Liver (tissue), 9 donors: ENCODE results near the gene SHCBP1. TPM values are rescaled to one million over a fixed set of nuclear protein-coding genes. Genes with fewer than 3 reads are reported as not detected.

ENCODE experiments used
- DNase-seq: peaks from one replicate; pipeline ENCODE4 v3.0.0-alpha.2; 2017; ENCODE audit warnings: low spot score
- H3K27ac ChIP-seq, 2 donors: one replicate each; pipeline ENCODE4 v1.7.0; 2013; ENCODE audit warnings: inconsistent platforms in 2 of 2, low read length in 2 of 2, control low read depth in 1 of 2, low read depth in 1 of 2, mild to moderate bottlenecking in 1 of 2
- H3K27me3 ChIP-seq, 4 donors: one replicate each; pipeline versions ENCODE4 v1.6.1 to v1.7.0; 2013; ENCODE audit warnings: low read length in 3 of 4, inconsistent platforms in 1 of 4, mild to moderate bottlenecking in 1 of 4, moderate library complexity in 1 of 4; ENCODE audit not compliant: control insufficient read depth in 4 of 4, insufficient read depth in 4 of 4
- H3K36me3 ChIP-seq, 4 donors: one replicate each; pipeline versions ENCODE4 v1.6.1 to v1.7.0; 2013; ENCODE audit warnings: low read length in 3 of 4, mild to moderate bottlenecking in 3 of 4, low read depth in 1 of 4, moderate library complexity in 1 of 4; ENCODE audit not compliant: control insufficient read depth in 4 of 4, insufficient read depth in 3 of 4
- H3K4me1 ChIP-seq, 4 donors: one replicate each; pipeline versions ENCODE4 v1.6.1 to v1.7.0; 2013; ENCODE audit warnings: low read length in 3 of 4, mild to moderate bottlenecking in 3 of 4, moderate library complexity in 1 of 4; ENCODE audit not compliant: control insufficient read depth in 4 of 4, insufficient read depth in 4 of 4
- H3K4me3 ChIP-seq, 3 donors: one replicate each; pipeline versions ENCODE4 v1.6.1 to v1.7.0; 2013; ENCODE audit warnings: low read length in 3 of 3, control low read depth in 1 of 3, low read depth in 1 of 3, mild to moderate bottlenecking in 1 of 3
- H3K9ac ChIP-seq, 2 donors: one replicate each; pipeline ENCODE4 v1.7.0; 2013; ENCODE audit warnings: low read length in 2 of 2, mild to moderate bottlenecking in 2 of 2, moderate library complexity in 2 of 2, control low read depth in 1 of 2, low read depth in 1 of 2
- H3K9me3 ChIP-seq, 4 donors: one replicate each; pipeline versions ENCODE4 v1.6.1 to v1.7.0; 2013; ENCODE audit warnings: low read length in 3 of 4; ENCODE audit not compliant: control insufficient read depth in 4 of 4
- EGR1 ChIP-seq, 2 donors: IDR thresholded peaks; 2 replicates each; pipeline ENCODE4 v1.6.1; 2016 to 2018; ENCODE audit warnings: antibody characterized with exemption in 2 of 2, low read depth in 2 of 2
- FOXA1 ChIP-seq: IDR thresholded peaks from 2 replicates; pipeline ENCODE4 v1.6.1; 2016; ENCODE audit warnings: antibody characterized with exemption
- FOXA2 ChIP-seq: IDR thresholded peaks from 2 replicates; pipeline ENCODE4 v1.6.1; 2016; ENCODE audit warnings: antibody characterized with exemption
- GABPA ChIP-seq, 2 donors: IDR thresholded peaks in 1 of 2; conservative IDR thresholded peaks in 1 of 2; 2 replicates each; pipeline ENCODE4 v1.6.1; 2016; ENCODE audit warnings: antibody characterized with exemption in 2 of 2, mild to moderate bottlenecking in 1 of 2, moderate library complexity in 1 of 2
- HNF4A ChIP-seq, 2 donors: conservative IDR thresholded peaks; 2 replicates each; pipeline ENCODE4 v1.6.1; 2016; ENCODE audit warnings: antibody characterized with exemption in 2 of 2, mild to moderate bottlenecking in 2 of 2
- NR2F2 ChIP-seq: IDR thresholded peaks from 2 replicates; pipeline ENCODE4 v1.6.1; 2016; ENCODE audit warnings: antibody characterized with exemption
- REST ChIP-seq: IDR thresholded peaks from 2 replicates; pipeline ENCODE4 v1.6.1; 2016; ENCODE audit warnings: antibody characterized with exemption, mild to moderate bottlenecking
- SP1 ChIP-seq: IDR thresholded peaks from 2 replicates; pipeline ENCODE4 v1.6.1; 2018; ENCODE audit warnings: antibody characterized with exemption, mild to moderate bottlenecking
- TAF1 ChIP-seq: conservative IDR thresholded peaks from 2 replicates; pipeline ENCODE4 v1.6.1; 2016; ENCODE audit warnings: antibody characterized with exemption, mild to moderate bottlenecking
- YY1 ChIP-seq: IDR thresholded peaks from 2 replicates; pipeline ENCODE4 v1.6.1; 2016; ENCODE audit warnings: antibody characterized with exemption, mild to moderate bottlenecking
- ZBTB33 ChIP-seq: IDR thresholded peaks from 2 replicates; pipeline ENCODE4 v1.6.1; 2016; ENCODE audit warnings: antibody characterized with exemption
- WGBS: extraction: QIAGEN DNeasy Blood & Tissue Kit; methylation state at CpG from one replicate; pipeline ENCODE4 v1.1.7; 2013; 5-methylcytosine and 5-hydroxymethylcytosine counted together
- polyA plus RNA-seq, 2 donors: library from polyadenylated mRNA; stranded (reverse) in 1 of 2; unstranded in 1 of 2; fragments of 200-250 nt in 1 of 2; fragments of >200 nt in 1 of 2; fragmentation: Nextera tagmentation in 1 of 2; extraction: Ambion mirVana in 1 of 2; gene quantifications; one replicate each; pipeline versions ENCODE4 v1.2.1 to v1.2.3, GENCODE V29; 2013 to 2015
- total RNA-seq, 2 donors: library from RNA; depleted of rRNA; stranded (reverse); fragments of >200 nt; gene quantifications; one replicate each; pipeline ENCODE4 v1.2.3, GENCODE V29; 2014
- TF ChIP-seq, protein P1 (sequence below): fragments of 150-350 bp; IDR thresholded peaks from 2 replicates; pipeline ENCODE4 v1.5.1; 2017; ENCODE audit warnings: improper control_type of control experiment, low read depth, low read length; ENCODE audit not compliant: missing input control
- TF ChIP-seq, protein P2 (sequence below): IDR thresholded peaks from 2 replicates; pipeline ENCODE4 v1.6.1; 2016; ENCODE audit warnings: antibody characterized with exemption
- TF ChIP-seq, protein P3 (sequence below): IDR thresholded peaks from 2 replicates; pipeline ENCODE4 v1.6.1; 2016; ENCODE audit warnings: antibody characterized with exemption
- donor health status: healthy.
- donor health status: healthy.
- donor health status: healthy.
- donor health status: healthy.
- donor health status: healthy.

Gene SHCBP1
- total and polyA plus RNA-seq, 4 donors, result 0.25 to 21.2 (median 0.47) TPM

GRCh38 chr16:46583036-46583435 is 38.1 kb downstream of the SHCBP1 start:
- TF ChIP-seq REST (no peak), FOXA1 (no peak), GABPA (IDR thresholded peaks at IDR 0.05 in 1 of 2, conservative IDR thresholded peaks at IDR 0.05 in 1 of 2) (no peak), TAF1 (no peak), FOXA2 (no peak)
- TF ChIP-seq, protein P1, sequence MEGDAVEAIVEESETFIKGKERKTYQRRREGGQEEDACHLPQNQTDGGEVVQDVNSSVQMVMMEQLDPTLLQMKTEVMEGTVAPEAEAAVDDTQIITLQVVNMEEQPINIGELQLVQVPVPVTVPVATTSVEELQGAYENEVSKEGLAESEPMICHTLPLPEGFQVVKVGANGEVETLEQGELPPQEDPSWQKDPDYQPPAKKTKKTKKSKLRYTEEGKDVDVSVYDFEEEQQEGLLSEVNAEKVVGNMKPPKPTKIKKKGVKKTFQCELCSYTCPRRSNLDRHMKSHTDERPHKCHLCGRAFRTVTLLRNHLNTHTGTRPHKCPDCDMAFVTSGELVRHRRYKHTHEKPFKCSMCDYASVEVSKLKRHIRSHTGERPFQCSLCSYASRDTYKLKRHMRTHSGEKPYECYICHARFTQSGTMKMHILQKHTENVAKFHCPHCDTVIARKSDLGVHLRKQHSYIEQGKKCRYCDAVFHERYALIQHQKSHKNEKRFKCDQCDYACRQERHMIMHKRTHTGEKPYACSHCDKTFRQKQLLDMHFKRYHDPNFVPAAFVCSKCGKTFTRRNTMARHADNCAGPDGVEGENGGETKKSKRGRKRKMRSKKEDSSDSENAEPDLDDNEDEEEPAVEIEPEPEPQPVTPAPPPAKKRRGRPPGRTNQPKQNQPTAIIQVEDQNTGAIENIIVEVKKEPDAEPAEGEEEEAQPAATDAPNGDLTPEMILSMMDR, result no peak
- DNase-seq, result no peak
- Histone ChIP-seq H3K4me1 (no peaks in the 10 kb centered on the region), H3K4me3 (no peak overlapping the region), H3K9ac (no peak overlapping the region), H3K27me3 (no peaks in the 10 kb centered on the region), H3K36me3 (no peaks in the 10 kb centered on the region), H3K27ac (no peak overlapping the region), H3K9me3 (peaks cover 0 to 3% (median 1%) of the 10 kb centered on the region in 4 donors)
- WGBS, result 78% methylated on average over 2 of the region's 2 CpGs

GRCh38 chr16:46582313-46582712 is 38.9 kb downstream of the SHCBP1 start:
- TF ChIP-seq TAF1 (no peak), SP1 (no peak), ZBTB33 (no peak), YY1 (no peak), HNF4A (conservative IDR thresholded peaks at IDR 0.05) (no peak), NR2F2 (no peak), EGR1 (IDR thresholded peaks at IDR 0.05; ENCODE audit: low read depth in 2 of 2) (no peak)
- TF ChIP-seq, protein P2, sequence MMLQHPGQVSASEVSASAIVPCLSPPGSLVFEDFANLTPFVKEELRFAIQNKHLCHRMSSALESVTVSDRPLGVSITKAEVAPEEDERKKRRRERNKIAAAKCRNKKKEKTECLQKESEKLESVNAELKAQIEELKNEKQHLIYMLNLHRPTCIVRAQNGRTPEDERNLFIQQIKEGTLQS, result no peak
- TF ChIP-seq, protein P3, sequence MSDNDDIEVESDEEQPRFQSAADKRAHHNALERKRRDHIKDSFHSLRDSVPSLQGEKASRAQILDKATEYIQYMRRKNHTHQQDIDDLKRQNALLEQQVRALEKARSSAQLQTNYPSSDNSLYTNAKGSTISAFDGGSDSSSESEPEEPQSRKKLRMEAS, result no peak
- TF ChIP-seq, protein P1, result no peak
- Histone ChIP-seq H3K36me3 (no peaks in the 10 kb centered on the region), H3K4me3 (no peak overlapping the region), H3K27me3 (no peaks in the 10 kb centered on the region), H3K9ac (no peak overlapping the region), H3K9me3 (peaks cover 0 to 3% (median 1%) of the 10 kb centered on the region in 4 donors), H3K27ac (no peak overlapping the region), H3K4me1 (no peaks in the 10 kb centered on the region)
- no peak for DNase-seq
- 93% methylated on average over 1 of the region's 1 CpG for WGBS
